Astrocyte (in vitro differentiated cells and primary cell): ENCODE results near the gene CD3G.

Experiments used
- CTCF ChIP-seq: IDR thresholded peaks from 2 replicates; pipeline ENCODE4 v1.5.1; 2011; ENCODE audit warnings: low read depth, mild to moderate bottlenecking, inconsistent platforms, low read length, moderate library complexity; ENCODE audit not compliant: insufficient read depth
- EZH2 ChIP-seq: IDR thresholded peaks from 2 replicates; pipeline ENCODE4 v1.6.1; 2012; ENCODE audit warnings: mild to moderate bottlenecking, low read length, inconsistent platforms; ENCODE audit not compliant: insufficient read depth

- TF ChIP-seq CTCF (no peak), EZH2 (no peak)
These were observed 26.6 kb downstream of the CD3G start for GRCh38 chr11:118370774-118371173.
